AG09309 (cell line): ENCODE data around the gene CCT6A.
"Not testable (repeated sequence)": the region's sequence is repeated elsewhere in the genome, so short reads cannot be mapped to it uniquely, and the experiment has no call there.

Experiments used
- DNase-seq: peaks from one replicate; pipeline ENCODE4 v3.0.0-alpha.2; 2010; ENCODE audit warnings: low read depth
- H3K4me3 ChIP-seq: 2 replicates; pipeline ENCODE4 v1.5.1; 2011; ENCODE audit warnings: mild to moderate bottlenecking, low read depth, low read length, moderate library complexity; ENCODE audit not compliant: control insufficient read depth
- TF ChIP-seq, protein P1 (sequence below): IDR thresholded peaks from 2 replicates; pipeline ENCODE4 v1.5.1; 2011; ENCODE audit warnings: mild to moderate bottlenecking, low read depth, low read length, inconsistent platforms; ENCODE audit not compliant: insufficient read depth, control insufficient read depth; ENCODE audit errors: missing control alignments

CCT6A gene

DNA sequence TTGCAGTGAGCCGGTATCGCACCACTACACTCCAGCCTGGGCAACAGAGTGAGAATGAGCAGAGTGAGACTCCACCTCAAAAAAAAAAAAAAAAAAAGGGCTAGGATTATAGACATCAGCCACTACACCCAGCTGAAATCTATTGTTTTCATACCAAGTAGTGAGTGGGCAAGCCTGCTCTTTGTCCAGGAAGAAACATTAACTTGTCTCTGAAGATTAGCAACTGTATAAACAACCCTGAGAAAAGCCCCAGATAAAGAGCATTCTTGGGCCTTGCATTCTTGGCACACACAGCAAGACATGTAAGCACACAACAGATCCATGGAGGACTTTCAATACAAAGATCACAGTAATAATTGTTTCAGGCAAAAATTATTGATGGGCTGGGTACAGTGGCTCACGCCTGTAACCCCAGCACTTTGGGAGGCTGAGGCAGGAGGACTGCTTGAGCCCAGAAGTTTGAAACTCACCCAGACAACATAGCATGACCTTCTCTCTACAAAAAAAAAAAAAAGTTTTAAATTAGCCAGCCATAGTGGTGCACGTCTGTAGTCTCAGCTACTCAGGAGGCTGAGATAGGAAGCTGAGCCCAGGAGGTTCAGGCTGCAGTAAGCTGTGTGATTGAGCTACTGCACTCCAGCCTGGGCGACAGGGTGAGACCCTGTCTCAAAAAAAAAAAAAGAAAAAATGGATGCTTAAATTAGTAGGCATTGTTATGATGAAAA lies 4.7 kb upstream of the CCT6A start:
- DNase-seq = peak; percentile 79
- TF ChIP-seq, protein P1, sequence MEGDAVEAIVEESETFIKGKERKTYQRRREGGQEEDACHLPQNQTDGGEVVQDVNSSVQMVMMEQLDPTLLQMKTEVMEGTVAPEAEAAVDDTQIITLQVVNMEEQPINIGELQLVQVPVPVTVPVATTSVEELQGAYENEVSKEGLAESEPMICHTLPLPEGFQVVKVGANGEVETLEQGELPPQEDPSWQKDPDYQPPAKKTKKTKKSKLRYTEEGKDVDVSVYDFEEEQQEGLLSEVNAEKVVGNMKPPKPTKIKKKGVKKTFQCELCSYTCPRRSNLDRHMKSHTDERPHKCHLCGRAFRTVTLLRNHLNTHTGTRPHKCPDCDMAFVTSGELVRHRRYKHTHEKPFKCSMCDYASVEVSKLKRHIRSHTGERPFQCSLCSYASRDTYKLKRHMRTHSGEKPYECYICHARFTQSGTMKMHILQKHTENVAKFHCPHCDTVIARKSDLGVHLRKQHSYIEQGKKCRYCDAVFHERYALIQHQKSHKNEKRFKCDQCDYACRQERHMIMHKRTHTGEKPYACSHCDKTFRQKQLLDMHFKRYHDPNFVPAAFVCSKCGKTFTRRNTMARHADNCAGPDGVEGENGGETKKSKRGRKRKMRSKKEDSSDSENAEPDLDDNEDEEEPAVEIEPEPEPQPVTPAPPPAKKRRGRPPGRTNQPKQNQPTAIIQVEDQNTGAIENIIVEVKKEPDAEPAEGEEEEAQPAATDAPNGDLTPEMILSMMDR = no peak
- no peak overlapping the region for H3K4me3 ChIP-seq

DNA sequence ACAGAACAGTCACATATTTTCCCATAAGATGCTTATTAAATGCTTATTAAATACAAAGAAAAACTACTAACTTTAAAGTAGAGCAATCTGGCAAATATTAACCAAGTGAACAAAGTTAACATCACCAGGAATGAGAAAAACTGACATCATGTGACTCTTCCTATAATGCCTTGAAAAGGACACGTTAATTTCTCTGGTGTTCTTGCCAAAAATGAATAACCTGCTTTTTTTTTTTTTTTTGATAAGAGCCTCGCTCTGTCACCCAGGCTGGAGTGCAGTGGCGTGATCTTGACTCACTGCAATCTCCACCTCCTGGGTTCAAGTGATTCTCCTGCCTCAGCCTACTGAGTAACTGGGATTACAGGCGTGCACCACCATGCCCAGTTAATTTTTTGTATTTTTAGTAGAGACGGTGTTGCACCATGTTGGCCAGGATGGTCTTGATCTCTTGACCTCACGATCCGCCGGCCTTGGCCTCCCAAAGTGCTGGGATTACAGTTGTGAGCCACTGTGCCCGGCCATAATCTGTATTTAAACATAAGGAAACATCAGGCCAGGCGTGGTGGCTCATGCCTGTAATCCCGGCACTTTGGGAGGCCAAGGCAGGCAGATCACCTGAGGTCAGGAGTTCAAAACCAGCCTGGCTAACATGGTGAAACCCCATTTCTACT lies 4.0 kb upstream of the CCT6A start:
- not testable (repeated sequence) for DNase-seq, H3K4me3 ChIP-seq

DNA sequence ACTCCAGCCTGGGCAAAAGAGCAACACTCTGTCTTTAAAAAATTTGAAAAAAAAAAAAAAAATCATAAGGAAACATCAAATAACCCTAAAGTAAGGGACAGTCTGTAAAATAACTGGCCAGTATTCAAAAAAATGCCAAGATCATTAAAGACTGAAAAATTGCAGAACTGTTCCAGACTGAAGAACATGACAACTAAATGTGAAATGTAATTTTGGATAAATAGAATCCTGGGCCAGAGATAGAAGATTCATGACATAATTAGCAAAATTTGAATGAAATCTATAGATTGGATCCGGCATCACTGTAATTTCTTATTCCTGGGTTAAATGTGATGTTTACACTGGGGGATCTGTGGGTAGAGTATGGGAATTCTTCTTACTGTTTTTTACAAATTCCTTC lies 3.3 kb upstream of the CCT6A start:
- TF ChIP-seq, protein P1 = no peak
- no peak for DNase-seq
- no peak overlapping the region for H3K4me3 ChIP-seq

DNA sequence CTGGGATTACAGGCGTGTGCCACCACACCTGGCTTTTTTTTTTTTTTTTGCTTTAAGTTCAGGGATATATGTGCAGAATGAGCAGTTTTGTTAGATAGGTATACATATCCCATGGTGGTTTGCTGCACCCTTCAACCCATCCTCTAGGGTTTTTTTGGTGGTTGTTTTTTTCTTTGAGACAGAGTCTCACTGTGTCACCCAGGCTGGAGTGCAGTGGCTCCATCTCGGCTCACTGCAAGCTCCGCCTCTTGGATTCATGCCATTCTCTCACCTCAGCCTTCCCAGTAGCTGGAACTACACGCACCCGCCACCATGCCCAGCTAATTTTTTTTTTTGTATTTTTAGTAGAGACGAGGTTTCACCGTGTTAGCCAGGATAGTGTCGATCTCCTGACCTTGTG lies 2.8 kb upstream of the CCT6A start:
- not testable (repeated sequence) for H3K4me3 ChIP-seq, DNase-seq

DNA sequence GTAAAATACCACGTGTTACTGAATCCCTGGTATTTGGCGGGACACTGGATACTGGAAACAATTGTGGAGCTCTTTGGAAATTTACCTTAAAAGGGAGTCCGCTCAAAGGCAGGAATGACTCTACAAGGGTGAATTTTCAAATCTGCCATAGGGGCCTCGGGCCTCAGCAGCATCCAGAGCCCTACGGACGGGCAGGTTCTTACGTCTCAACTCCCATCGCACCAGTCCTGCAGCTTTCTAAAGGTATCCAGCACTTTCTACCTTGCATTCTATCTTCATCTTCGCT lies 569 bp upstream of the CCT6A start:
- H3K4me3 ChIP-seq = peak overlapping the region; percentile 61
- TF ChIP-seq, protein P1 = no peak
- DNase-seq = no peak

DNA sequence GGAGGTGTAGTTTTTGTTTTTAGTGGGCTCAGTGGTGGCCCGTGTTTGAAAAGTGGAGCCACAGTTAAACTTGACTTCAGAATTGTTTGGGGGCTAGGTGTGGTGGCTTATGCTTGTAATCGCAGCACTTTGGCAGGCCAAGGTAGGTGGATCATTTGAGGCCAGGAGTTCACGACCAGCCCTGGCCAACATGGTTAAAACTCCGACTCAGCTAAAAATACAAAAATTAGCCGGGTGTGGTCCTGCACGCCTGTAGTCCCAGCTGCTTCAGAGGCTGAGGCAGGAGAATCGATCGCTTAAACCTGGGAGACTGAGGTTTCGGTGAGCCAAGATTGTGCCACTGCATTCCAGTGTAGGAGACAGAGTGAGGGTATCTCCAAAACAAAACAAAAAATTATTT lies 1.8 kb downstream of the CCT6A start:
- H3K4me3 ChIP-seq = no peak overlapping the region
- DNase-seq = no peak
- TF ChIP-seq, protein P1 = no peak

DNA sequence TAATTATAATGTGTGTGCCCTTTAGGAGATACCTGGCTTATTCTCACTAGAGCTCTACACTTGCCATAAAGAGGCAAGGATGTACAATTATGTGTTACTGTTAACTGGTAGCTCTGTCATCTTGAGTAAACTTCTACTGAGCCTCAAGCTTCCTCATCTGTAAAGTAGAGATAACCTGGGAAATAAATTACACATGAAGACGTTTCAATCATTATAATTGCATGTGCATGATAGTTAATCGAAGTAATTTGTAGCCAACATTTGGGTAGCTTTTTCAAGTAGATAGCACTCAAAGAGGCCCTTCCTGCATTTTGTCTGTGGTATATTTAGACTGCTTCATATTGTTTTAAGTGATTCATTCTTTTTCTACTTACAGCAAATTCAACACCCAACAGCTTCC lies 2.4 kb downstream of the CCT6A start:
- H3K4me3 ChIP-seq = no peak overlapping the region
- DNase-seq = no peak
- TF ChIP-seq, protein P1 = no peak

DNA sequence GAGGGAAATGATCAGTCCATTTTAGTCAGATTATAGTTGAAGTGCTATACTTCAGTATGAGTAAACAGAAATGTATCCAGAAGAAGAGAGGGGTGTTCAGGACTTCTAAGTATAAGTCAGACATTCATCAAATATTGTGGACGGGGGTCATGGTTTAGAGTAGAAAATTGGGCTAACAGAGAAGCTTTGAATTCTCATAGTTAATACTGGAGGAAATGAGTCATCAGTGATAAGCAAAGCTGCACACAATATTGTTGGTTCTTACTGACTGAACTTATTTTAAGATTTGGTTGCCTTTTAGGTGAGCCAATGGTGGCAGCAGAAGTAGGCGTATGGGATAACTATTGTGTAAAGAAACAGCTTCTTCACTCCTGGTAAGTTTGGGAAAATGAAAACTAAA lies 10.8 kb downstream of the CCT6A start:
- DNase-seq = peak; percentile 42
- no peak overlapping the region for H3K4me3 ChIP-seq

More for the DNA sequence above, 10.8 kb downstream of the CCT6A start:
- TF ChIP-seq, protein P1 = no peak
